ENCODE measurements around the gene BIRC7.
A peak's percentile ranks its signal among the peaks of the same experiment; 100 is the strongest.

The BIRC7 gene

DNA sequence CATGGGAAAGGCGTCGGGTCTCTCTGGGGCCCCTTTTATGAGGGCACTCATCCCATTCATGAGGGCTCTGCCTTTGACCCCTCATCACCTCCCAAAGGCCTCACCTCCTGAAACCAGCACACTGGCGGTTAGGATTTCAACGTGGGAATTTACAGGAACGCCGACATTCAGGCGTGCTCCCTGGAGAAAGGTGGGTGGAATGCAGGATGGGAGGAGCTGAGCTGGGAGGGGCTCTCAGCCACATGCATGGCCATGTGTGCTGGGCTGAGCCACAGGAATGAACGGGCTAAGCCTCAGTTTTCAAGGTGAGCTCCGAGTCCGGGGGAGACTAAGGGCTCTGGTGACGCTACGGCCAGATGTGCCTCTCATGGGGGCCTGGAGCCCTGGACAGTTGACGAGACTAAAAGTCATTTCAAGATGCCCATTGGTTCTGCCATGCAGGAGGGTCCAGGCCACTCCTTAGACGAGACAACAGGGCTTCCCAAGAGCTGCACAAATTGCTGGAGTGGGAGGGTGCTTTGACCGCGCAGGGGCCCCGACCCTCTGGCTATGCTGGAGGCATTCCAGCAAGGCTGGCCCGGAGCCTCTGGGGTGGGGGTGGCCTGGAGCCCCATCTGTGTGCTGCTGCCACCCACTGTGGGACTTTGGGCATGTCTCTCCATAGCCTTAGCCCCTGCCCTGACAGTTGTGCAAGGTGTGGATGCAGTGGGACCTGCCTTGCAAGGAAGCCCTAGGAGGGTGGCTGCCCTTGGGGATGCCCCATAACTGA, 33.1 kb downstream of the BIRC7 start:
- ATAC-seq (no peak), DNase-seq (no peak)
- no peaks in the 10 kb centered on the region for H3K36me3 Mint-ChIP-seq (ENCODE audit: low read depth)
- H3K27ac Mint-ChIP-seq = no peak overlapping the region
- peaks cover 13% of the 10 kb centered on the region for H3K4me1 Mint-ChIP-seq
- no peak overlapping the region for H3K4me3 Mint-ChIP-seq
- peaks cover 7% of the 10 kb centered on the region for H3K27me3 Mint-ChIP-seq
- no peaks in the 10 kb centered on the region for H3K9me3 Mint-ChIP-seq

DNA sequence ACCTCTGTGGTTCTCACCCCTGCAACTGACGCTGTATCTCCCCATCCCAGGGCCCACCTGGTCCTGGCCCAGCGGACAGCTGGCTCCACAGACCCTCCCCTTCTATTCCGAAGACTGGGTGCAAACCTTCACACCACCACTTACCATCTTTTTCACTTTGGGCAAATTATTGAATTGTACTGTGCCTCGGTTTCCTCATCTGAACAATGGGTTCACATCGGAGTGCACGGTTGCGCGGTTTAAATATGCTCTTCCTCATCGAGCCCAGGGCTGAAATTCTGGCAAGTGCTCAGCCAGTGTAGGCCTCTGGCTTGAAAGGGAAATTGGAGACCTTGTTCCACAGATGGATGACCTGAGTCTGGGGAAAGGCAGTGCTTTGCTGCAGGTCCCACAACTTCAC, 34.0 kb downstream of the BIRC7 start:
- H3K36me3 Mint-ChIP-seq (ENCODE audit: low read depth) = no peaks in the 10 kb centered on the region
- DNase-seq = no peak
- H3K4me3 Mint-ChIP-seq = no peak overlapping the region
- H3K27ac Mint-ChIP-seq = no peak overlapping the region
- no peak for ATAC-seq
- no peaks in the 10 kb centered on the region for H3K9me3 Mint-ChIP-seq
- H3K27me3 Mint-ChIP-seq = peaks cover 3% of the 10 kb centered on the region
- peaks cover 20% of the 10 kb centered on the region for H3K4me1 Mint-ChIP-seq

- H3K9me3 Mint-ChIP-seq = no peaks in the 10 kb centered on the region
- ATAC-seq = no peak
- no peak overlapping the region for H3K27ac Mint-ChIP-seq
- no peaks in the 10 kb centered on the region for H3K36me3 Mint-ChIP-seq (ENCODE audit: low read depth)
- DNase-seq = no peak
- H3K4me3 Mint-ChIP-seq = peak overlapping the region; percentile 13
- peaks cover 21% of the 10 kb centered on the region for H3K4me1 Mint-ChIP-seq
- H3K27me3 Mint-ChIP-seq = peaks cover 1% of the 10 kb centered on the region
Observed at GRCh38 chr20:63270606-63271325, 35.1 kb downstream of the BIRC7 start.

DNA sequence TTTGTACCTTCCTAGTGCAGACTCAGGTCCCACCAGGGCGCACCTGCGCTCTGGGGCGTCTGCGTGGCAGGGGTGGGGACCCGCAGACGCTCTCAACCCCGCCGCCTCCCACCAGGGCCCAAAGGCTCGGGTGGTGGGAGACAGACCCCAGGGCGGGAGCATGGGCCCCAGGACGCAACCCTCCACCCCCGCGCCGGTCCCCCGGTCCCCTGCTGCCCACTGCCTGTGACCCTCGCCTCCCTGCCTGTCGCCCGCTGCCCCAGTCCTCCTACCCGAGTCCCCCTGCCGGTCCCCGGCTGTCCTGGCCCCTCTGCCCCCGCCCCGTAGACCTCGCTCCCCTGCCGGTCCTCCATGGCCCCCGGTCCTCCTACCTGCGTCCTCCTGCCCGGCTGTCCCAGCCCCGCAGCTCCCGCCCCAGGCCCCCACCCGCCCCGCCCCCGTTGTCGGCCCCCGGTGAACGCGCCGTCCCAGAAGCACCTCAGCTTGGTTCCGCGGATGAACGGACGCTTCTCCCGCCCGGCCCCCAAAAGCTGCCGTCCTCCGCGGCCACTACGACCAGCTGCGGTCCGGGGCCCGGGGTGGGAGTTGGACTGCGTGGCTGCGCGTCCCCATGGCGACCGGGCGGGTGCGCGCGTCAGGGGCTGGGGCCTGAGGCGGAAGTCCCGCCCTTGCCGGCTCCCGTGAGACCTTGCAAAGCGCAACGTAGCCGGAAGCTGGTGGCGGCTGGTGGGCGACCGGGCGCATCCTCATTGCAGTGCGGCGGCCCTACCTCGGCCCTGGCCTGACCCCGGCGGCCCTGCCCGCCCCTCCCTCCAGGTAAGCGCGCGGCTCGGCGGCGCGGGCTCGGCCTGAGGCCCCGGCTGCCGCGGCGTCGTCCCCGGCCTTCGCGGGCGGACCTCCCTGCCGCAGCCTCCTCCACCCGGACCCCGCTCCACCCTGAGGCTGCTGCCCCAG, 36.7 kb downstream of the BIRC7 start, which contains the start of gene ARFGAP1:
Gene ARFGAP1 (plus strand): TSS at position 709 of the 954 bp plus-strand sequence. CDS start 2,768 bp downstream, outside the sequence.
- Mint-ChIP-seq H3K9me3 (no peaks in the 10 kb centered on the region), H3K4me1 (peaks cover 21% of the 10 kb centered on the region), H3K36me3 (ENCODE audit: low read depth) (peaks cover 4% of the 10 kb centered on the region), H3K27me3 (no peaks in the 10 kb centered on the region), H3K27ac (peak within 1 kb of the TSS; percentile 73), H3K4me3 (peak within 1 kb of the TSS; percentile 86)
- DNase-seq (peak; percentile 92), ATAC-seq (peak; percentile 97)

DNA sequence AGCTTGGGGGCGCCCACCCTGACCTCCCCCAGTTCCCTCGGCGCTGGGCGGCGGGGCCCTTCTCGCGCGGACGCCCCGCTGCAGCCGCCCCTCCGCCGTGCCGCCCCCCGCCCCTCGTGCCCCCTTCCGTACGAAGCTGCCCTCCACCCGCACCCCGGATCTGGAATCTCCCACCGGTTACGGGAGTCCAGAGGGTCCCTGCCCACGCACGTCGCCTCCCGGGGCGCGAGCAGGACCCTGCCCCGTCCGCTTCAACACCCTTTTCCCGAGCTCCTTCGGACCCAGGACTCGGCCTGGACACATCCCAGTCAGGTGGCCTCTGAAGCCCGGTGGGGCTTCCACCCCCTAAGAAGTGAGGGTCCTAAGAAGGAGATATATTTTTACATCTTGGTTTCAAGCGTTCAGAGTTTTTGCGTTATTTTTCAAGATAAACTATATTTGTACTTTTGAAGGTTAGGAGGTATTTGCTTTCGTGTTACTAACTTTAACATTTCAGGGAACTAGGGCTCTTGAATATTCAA, 37.4 kb downstream of the BIRC7 start:
- ATAC-seq (no peak), DNase-seq (no peak)
- Mint-ChIP-seq H3K9me3 (no peaks in the 10 kb centered on the region), H3K4me3 (peak overlapping the region; percentile 86), H3K27ac (peak overlapping the region; percentile 73), H3K27me3 (no peaks in the 10 kb centered on the region), H3K4me1 (peaks cover 21% of the 10 kb centered on the region), H3K36me3 (ENCODE audit: low read depth) (peaks cover 4% of the 10 kb centered on the region)

GRCh38 chr20:63273635-63274380, 38.1 kb downstream of the BIRC7 start:
- peaks cover 21% of the 10 kb centered on the region for H3K4me1 Mint-ChIP-seq
- DNase-seq (no peak), ATAC-seq (no peak)
- no peaks in the 10 kb centered on the region for H3K27me3 Mint-ChIP-seq
- H3K36me3 Mint-ChIP-seq (ENCODE audit: low read depth) = peaks cover 4% of the 10 kb centered on the region
- peak overlapping the region; percentile 73 for H3K27ac Mint-ChIP-seq
- peak overlapping the region; percentile 86 for H3K4me3 Mint-ChIP-seq
- no peaks in the 10 kb centered on the region for H3K9me3 Mint-ChIP-seq

DNA sequence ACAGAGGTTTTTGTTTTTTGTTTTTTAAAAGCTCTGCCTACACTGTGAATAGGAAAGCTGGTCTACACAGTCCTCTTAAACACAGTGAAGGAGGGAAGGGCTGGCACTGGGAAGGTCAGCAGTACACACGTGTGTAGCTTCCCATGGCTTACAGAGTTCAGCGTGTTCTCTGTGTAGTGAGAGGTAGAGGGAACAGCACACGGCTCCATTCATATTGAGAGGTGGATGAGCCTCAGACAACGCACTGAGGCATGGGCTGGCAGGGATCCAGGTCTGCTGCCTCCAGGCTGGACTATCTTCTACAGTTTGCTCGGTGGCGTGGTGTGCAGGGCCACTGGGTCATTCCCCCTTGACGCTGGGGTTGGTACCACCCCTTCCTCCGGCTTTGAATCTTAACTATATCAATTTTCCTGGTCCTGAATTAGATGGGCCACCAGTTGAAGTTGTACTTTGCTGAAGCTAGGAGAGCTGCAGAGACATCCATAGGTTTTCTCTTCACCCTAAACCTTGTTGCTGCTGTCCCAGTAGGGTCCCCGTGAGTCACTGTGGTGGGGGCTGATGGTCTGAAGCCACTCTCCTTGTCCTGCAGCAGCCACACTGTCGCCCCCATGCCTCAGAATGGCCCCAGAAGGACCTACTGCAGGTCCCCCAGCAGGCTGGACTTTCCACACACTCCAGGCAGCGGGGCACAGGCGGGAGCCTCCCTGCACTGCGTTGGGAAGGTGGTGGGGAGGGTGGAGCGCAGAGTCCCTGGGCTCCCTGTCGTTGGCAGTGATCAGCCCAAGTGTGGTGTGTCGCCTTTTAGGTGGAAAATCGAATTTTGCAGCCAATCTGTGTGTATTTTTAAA, 38.9 kb downstream of the BIRC7 start:
- Mint-ChIP-seq H3K27me3 (no peaks in the 10 kb centered on the region), H3K4me1 (peaks cover 21% of the 10 kb centered on the region), H3K27ac (peak overlapping the region; percentile 27), H3K9me3 (no peaks in the 10 kb centered on the region), H3K4me3 (peak overlapping the region; percentile 65), H3K36me3 (ENCODE audit: low read depth) (peaks cover 4% of the 10 kb centered on the region)
- ATAC-seq (no peak), DNase-seq (no peak)

DNA sequence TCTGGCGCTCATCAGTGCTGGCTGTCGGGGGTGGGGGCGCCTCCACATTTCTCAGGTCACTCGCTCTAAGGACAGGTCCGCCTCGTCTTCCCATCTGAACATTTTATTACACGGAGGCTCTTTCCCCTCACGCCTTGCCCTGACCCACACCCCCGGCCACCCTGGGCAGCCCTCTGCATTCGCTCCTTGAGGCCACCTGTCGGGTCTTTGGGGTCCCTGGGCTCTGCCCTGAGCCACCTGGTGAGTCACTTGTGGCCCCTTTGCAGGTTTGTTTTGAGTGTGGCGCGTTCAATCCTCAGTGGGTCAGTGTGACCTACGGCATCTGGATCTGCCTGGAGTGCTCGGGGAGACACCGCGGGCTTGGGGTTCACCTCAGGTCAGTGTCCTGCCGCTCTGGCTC, 40.1 kb downstream of the BIRC7 start:
- H3K4me1 Mint-ChIP-seq = peaks cover 21% of the 10 kb centered on the region
- ATAC-seq (no peak), DNase-seq (no peak)
- H3K36me3 Mint-ChIP-seq (ENCODE audit: low read depth) = peaks cover 4% of the 10 kb centered on the region
- H3K9me3 Mint-ChIP-seq = no peaks in the 10 kb centered on the region
- no peak overlapping the region for H3K4me3 Mint-ChIP-seq
- no peaks in the 10 kb centered on the region for H3K27me3 Mint-ChIP-seq
- H3K27ac Mint-ChIP-seq = no peak overlapping the region

- Mint-ChIP-seq H3K27ac (no peak overlapping the region), H3K4me1 (peaks cover 15% of the 10 kb centered on the region), H3K4me3 (no peak overlapping the region), H3K36me3 (ENCODE audit: low read depth) (peaks cover 4% of the 10 kb centered on the region), H3K27me3 (no peaks in the 10 kb centered on the region), H3K9me3 (no peaks in the 10 kb centered on the region)
- DNase-seq = no peak
- ATAC-seq = no peak
Observed at GRCh38 chr20:63276956-63277355, 41.3 kb downstream of the BIRC7 start.

- Mint-ChIP-seq H3K4me3 (no peak overlapping the region), H3K9me3 (no peaks in the 10 kb centered on the region), H3K27ac (no peak overlapping the region), H3K27me3 (no peaks in the 10 kb centered on the region), H3K4me1 (peaks cover 15% of the 10 kb centered on the region), H3K36me3 (ENCODE audit: low read depth) (peaks cover 4% of the 10 kb centered on the region)
- ATAC-seq (no peak), DNase-seq (no peak)
Observed at GRCh38 chr20:63277466-63278272, 42.0 kb downstream of the BIRC7 start.

DNA sequence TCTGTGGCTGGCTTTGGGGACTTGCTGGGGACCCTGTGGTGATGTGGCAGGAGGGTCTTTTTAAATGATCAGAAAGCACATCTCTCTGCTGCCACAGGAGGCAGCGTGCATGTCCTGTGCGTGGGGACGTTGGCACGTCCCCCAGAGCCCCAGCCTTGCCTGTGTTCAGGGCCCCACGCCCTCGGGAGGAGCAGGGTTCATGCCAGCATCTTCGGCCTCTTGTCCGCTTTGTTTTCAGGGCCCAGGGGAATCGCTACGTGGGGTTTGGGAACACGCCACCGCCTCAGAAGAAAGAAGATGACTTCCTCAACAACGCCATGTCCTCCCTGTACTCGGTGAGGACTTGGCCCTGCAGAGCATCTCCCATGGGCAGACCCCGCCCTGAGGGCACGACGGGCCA, 43.0 kb downstream of the BIRC7 start:
- DNase-seq (no peak), ATAC-seq (no peak)
- Mint-ChIP-seq H3K27ac (no peak overlapping the region), H3K36me3 (ENCODE audit: low read depth) (peaks cover 6% of the 10 kb centered on the region), H3K4me3 (no peak overlapping the region), H3K27me3 (no peaks in the 10 kb centered on the region), H3K4me1 (peaks cover 10% of the 10 kb centered on the region), H3K9me3 (no peaks in the 10 kb centered on the region)

- ATAC-seq (no peak), DNase-seq (no peak)
- no peak overlapping the region for H3K4me3 Mint-ChIP-seq
- no peak overlapping the region for H3K27ac Mint-ChIP-seq
- H3K4me1 Mint-ChIP-seq = peaks cover 2% of the 10 kb centered on the region
- no peaks in the 10 kb centered on the region for H3K27me3 Mint-ChIP-seq
- H3K36me3 Mint-ChIP-seq (ENCODE audit: low read depth) = peaks cover 7% of the 10 kb centered on the region
- no peaks in the 10 kb centered on the region for H3K9me3 Mint-ChIP-seq
Observed at GRCh38 chr20:63279931-63280330, 44.2 kb downstream of the BIRC7 start.

Measured in activated naive CD8-positive, alpha-beta T cell treated with anti-CD3 and anti-CD28 coated beads, Interleukin-2, amount 50 U/mL, for 24 hours (primary cell).